ENCODE measurements around the gene FGF14.

- no peak for TF ChIP-seq EZH2phosphoT487 (IDR thresholded peaks at IDR 0.05; ENCODE audit: borderline replicate concordance, low read length)
- no peak for TF ChIP-seq CTCF (conservative IDR thresholded peaks at IDR 0.05; ENCODE audit: low read depth, low read length)
Measured at GRCh38 chr13:102195566-102196462, 206.0 kb downstream of the FGF14 start.

Data from PC-3 (cell line).